M059J (cell line): ENCODE data around the gene TMEM126A. TPM values are rescaled to one million over a fixed set of nuclear protein-coding genes. Genes with fewer than 3 reads are reported as not detected.

Source experiments
- DNase-seq: peaks from one replicate; pipeline ENCODE4 v3.0.0-alpha.2; 2012; ENCODE audit warnings: low read depth
- total RNA-seq: library from RNA; depleted of rRNA; stranded (reverse); fragments of >200 nt; shearing (Covaris generic); gene quantifications from 2 replicates; pipeline ENCODE4 v1.2.3, GENCODE V29; 2014; rRNA removed

Gene TMEM126A
- total RNA-seq, 1 experiment from 2014 or later, result 42.1 TPM

GRCh38 chr11:85695546-85695945 is 47.8 kb downstream of the TMEM126A start:
- DNase-seq, result no peak

GRCh38 chr11:85697747-85698146 is 50.0 kb downstream of the TMEM126A start:
- DNase-seq, result no peak

GRCh38 chr11:85698195-85698594 is 50.4 kb downstream of the TMEM126A start:
- no peak for DNase-seq

GRCh38 chr11:85699957-85700741 is 52.4 kb downstream of the TMEM126A start:
- DNase-seq, result no peak

GRCh38 chr11:85704967-85705366 is 57.2 kb downstream of the TMEM126A start:
- no peak for DNase-seq

- no peak for DNase-seq
These were observed 58.0 kb downstream of the TMEM126A start for GRCh38 chr11:85705800-85706199.

Other genes with a start within 250 kb of the TMEM126A start
- 0.37 TPM in 1 of 2 replicates, not detected in the other for gene DLG2, start 20.6 kb upstream of the TMEM126A start, total RNA-seq
- 103 and 117 TPM in 2 replicates for gene TMEM126B, start 19.4 kb upstream of the TMEM126A start, total RNA-seq
- gene CREBZF, start 17.2 kb downstream of the TMEM126A start, total RNA-seq, result 18.3 and 25.8 TPM in 2 replicates
- 0.37 and 3.0 TPM in 2 replicates for gene CCDC89, start 38.2 kb downstream of the TMEM126A start, total RNA-seq
- gene SYTL2, start 163.2 kb downstream of the TMEM126A start, total RNA-seq, result 46.8 and 80.3 TPM in 2 replicates
- 0.05 TPM in 1 of 2 replicates, not detected in the other for gene CCDC83, start 207.4 kb downstream of the TMEM126A start, total RNA-seq